H1 (cell line): ENCODE data around the gene SLC13A2. TPM values are rescaled to one million over a fixed set of nuclear protein-coding genes. Genes with fewer than 3 reads are reported as not detected.

ENCODE experiments used
- CTCF ChIA-PET: fragments of 300-600 bp; sonication (Branson Sonifier 250); formaldehyde crosslinking; loops from one replicate; lab custom pipeline; 2021; ENCODE audit not compliant: partially characterized antibody; lab: Charles Lee
- POLR2A ChIA-PET: fragments of 300-600 bp; sonication (Branson Sonifier 250); formaldehyde crosslinking; loops from one replicate; lab custom pipeline; 2021; ENCODE audit warnings: inconsistent platforms; ENCODE audit not compliant: partially characterized antibody; lab: Charles Lee
- DNase-seq, 2 experiments: peaks; one replicate each; pipeline versions ENCODE4 v3.0.0 to v3.0.0-alpha.2; 2010 to 2022; ENCODE audit warnings: low spot score in 2 of 2, low read depth in 1 of 2, mixed read lengths in 1 of 2
- FAIRE-seq: peaks from 2 replicates; lab custom pipeline; 2011; peaks lifted over from hg19 to GRCh38; lab: Jason Lieb, UNC
- H2AFZ ChIP-seq: 2 replicates; pipeline ENCODE4 v1.8.1; 2012; ENCODE audit warnings: low read length, inconsistent platforms
- H2AK5ac ChIP-seq: 2 replicates; pipeline ENCODE4 v1.6.1; 2013; ENCODE audit warnings: low read depth, low read length
- H2BK120ac ChIP-seq: replicated peaks from 2 replicates; pipeline ENCODE3; 2013; ENCODE audit warnings: low read depth, low read length, inconsistent platforms
- H2BK12ac ChIP-seq: 2 replicates; pipeline ENCODE4 v1.6.1; 2013; ENCODE audit warnings: low read depth, low read length
- H2BK15ac ChIP-seq: 2 replicates; pipeline ENCODE4 v1.6.1; 2013; ENCODE audit warnings: low read length
- H2BK20ac ChIP-seq: 2 replicates; pipeline ENCODE4 v1.6.1; 2013; ENCODE audit warnings: low read length
- H2BK5ac ChIP-seq: 2 replicates; pipeline ENCODE4 v1.6.1; 2013; ENCODE audit warnings: low read depth, low read length
- H3K14ac ChIP-seq: 2 replicates; pipeline ENCODE4 v1.6.1; 2013; ENCODE audit warnings: inconsistent platforms; ENCODE audit not compliant: insufficient read length
- H3K18ac ChIP-seq: 2 replicates; pipeline ENCODE4 v1.6.1; 2013; ENCODE audit warnings: low read length; ENCODE audit errors: extremely low read depth
- H3K23ac ChIP-seq: 2 replicates; pipeline ENCODE4 v1.6.1; 2013; ENCODE audit warnings: inconsistent platforms; ENCODE audit not compliant: insufficient read length
- H3K23me2 ChIP-seq: 2 replicates; pipeline ENCODE4 v1.6.1; 2013; ENCODE audit warnings: low read depth, low read length
- H3K27ac ChIP-seq: 2 replicates; pipeline ENCODE4 v1.6.1; 2011; ENCODE audit warnings: low read depth, low read length, inconsistent platforms
- H3K27me3 ChIP-seq, 4 experiments: replicated peaks in 1 of 4; 1 replicate in 1 of 4; 2 replicates in 3 of 4; pipeline versions ENCODE4 v1.6.1 to v1.8.1; 2011 to 2013; ENCODE audit warnings: low read length in 3 of 4, mild to moderate bottlenecking in 3 of 4, inconsistent platforms in 2 of 4, mixed read lengths in 2 of 4, moderate library complexity in 1 of 4; ENCODE audit not compliant: control insufficient read depth in 3 of 4, insufficient read depth in 3 of 4; ENCODE audit errors: extremely low read depth in 1 of 4
- H3K36me3 ChIP-seq, 4 experiments: 2 replicates each; pipeline versions ENCODE4 v1.6.1 to v1.8.1; 2011 to 2013; ENCODE audit warnings: mild to moderate bottlenecking in 4 of 4, low read length in 3 of 4, moderate library complexity in 2 of 4, control low read depth in 1 of 4, inconsistent platforms in 1 of 4; ENCODE audit not compliant: insufficient read depth in 4 of 4, control insufficient read depth in 2 of 4
- H3K4ac ChIP-seq: replicated peaks from 2 replicates; pipeline ENCODE3; 2013; ENCODE audit warnings: low read length, low read depth, mixed read lengths, inconsistent platforms; ENCODE audit not compliant: insufficient read length
- H3K4me1 ChIP-seq, 4 experiments: replicated peaks in 1 of 4; 1 replicate in 1 of 4; 2 replicates in 3 of 4; pipeline versions ENCODE4 v1.6.1 to v1.8.1; 2011 to 2013; ENCODE audit warnings: low read length in 3 of 4, inconsistent platforms in 2 of 4, mixed read lengths in 1 of 4; ENCODE audit not compliant: insufficient read depth in 4 of 4, control insufficient read depth in 3 of 4
- H3K4me2 ChIP-seq, 2 experiments: 2 replicates each; pipeline versions ENCODE4 v1.6.1 to v1.8.1; 2011 to 2013; ENCODE audit warnings: low read depth in 2 of 2, low read length in 2 of 2, control low read depth in 1 of 2, inconsistent platforms in 1 of 2, mild to moderate bottlenecking in 1 of 2; ENCODE audit not compliant: insufficient read depth in 1 of 2
- H3K4me3 ChIP-seq, 4 experiments: fragments of 200-600, 300-600 bp in 1 of 4; sonication (generic), shearing (Covaris generic), sonication (Bioruptor Twin) in 1 of 4; 2 replicates each; pipeline versions ENCODE4 v1.5.1 to v1.8.1; 2011 to 2016; ENCODE audit warnings: low read length in 4 of 4, low read depth in 3 of 4, control low read depth in 2 of 4, inconsistent platforms in 2 of 4, mild to moderate bottlenecking in 2 of 4, mixed read lengths in 1 of 4, moderate library complexity in 1 of 4; ENCODE audit not compliant: insufficient read depth in 2 of 4; ENCODE audit errors: extremely low read depth in 1 of 4
- H3K56ac ChIP-seq: replicated peaks from 2 replicates; pipeline ENCODE3; 2013; ENCODE audit warnings: low read depth, mild to moderate bottlenecking, mixed read lengths, low read length, inconsistent platforms; ENCODE audit not compliant: insufficient read length
- H3K79me1 ChIP-seq: 2 replicates; pipeline ENCODE4 v1.6.1; 2013; ENCODE audit warnings: low read depth, low read length, control low read depth
- H3K79me2 ChIP-seq, 2 experiments: 2 replicates each; pipeline versions ENCODE4 v1.6.1 to v1.8.1; 2012 to 2013; ENCODE audit warnings: low read length in 2 of 2, mild to moderate bottlenecking in 2 of 2, inconsistent platforms in 1 of 2; ENCODE audit not compliant: insufficient read depth in 2 of 2, control insufficient read depth in 1 of 2
- H3K9ac ChIP-seq, 4 experiments: replicated peaks in 1 of 4; 1 replicate in 1 of 4; 2 replicates in 3 of 4; pipeline versions ENCODE4 v1.6.1 to v1.8.1; 2011 to 2013; ENCODE audit warnings: low read depth in 3 of 4, low read length in 3 of 4, control low read depth in 2 of 4, mild to moderate bottlenecking in 2 of 4, moderate library complexity in 2 of 4, inconsistent platforms in 1 of 4; ENCODE audit errors: extremely low read depth in 1 of 4
- H3K9me3 ChIP-seq, 2 experiments: 2 replicates each; pipeline versions ENCODE4 v1.6.1 to v1.8.1; 2012 to 2013; ENCODE audit warnings: mild to moderate bottlenecking in 2 of 2, moderate library complexity in 2 of 2, control low read depth in 1 of 2, inconsistent platforms in 1 of 2, low read depth in 1 of 2, low read length in 1 of 2, mixed read lengths in 1 of 2; ENCODE audit not compliant: insufficient read depth in 2 of 2
- H4K20me1 ChIP-seq, 2 experiments: replicated peaks in 1 of 2; 2 replicates each; pipeline versions ENCODE3 to v1.8.1; 2011 to 2013; ENCODE audit warnings: inconsistent platforms in 2 of 2, low read length in 2 of 2, mild to moderate bottlenecking in 1 of 2; ENCODE audit not compliant: insufficient read depth in 2 of 2, control insufficient read depth in 1 of 2
- H4K5ac ChIP-seq: 2 replicates; pipeline ENCODE4 v1.6.1; 2013; ENCODE audit warnings: low read length, low read depth, mixed read lengths, inconsistent platforms; ENCODE audit not compliant: insufficient read length
- H4K8ac ChIP-seq: 2 replicates; pipeline ENCODE4 v1.8.0; 2013; ENCODE audit warnings: mild to moderate bottlenecking, moderate library complexity, low read length, inconsistent platforms; ENCODE audit not compliant: insufficient read depth; ENCODE audit errors: extremely low read depth
- H4K91ac ChIP-seq: replicated peaks from 2 replicates; pipeline ENCODE3; 2013; ENCODE audit warnings: low read length, mixed read lengths, inconsistent platforms; ENCODE audit not compliant: insufficient read length
- FOSL1 ChIP-seq: IDR thresholded peaks from 2 replicates; pipeline ENCODE4 v1.6.1; 2011; ENCODE audit warnings: mild to moderate bottlenecking, low read depth, low read length, moderate library complexity; ENCODE audit not compliant: insufficient read depth
- JUN ChIP-seq: IDR thresholded peaks from 2 replicates; pipeline ENCODE4 v1.6.1; 2011; ENCODE audit warnings: low read depth, mild to moderate bottlenecking, improper control_type of control experiment, low read length
- KDM5A ChIP-seq: fragments of 200-600 bp; IDR thresholded peaks from 2 replicates; pipeline ENCODE4 v1.7.1; 2012; ENCODE audit warnings: mild to moderate bottlenecking, low read length, inconsistent platforms, mixed read lengths
- TEAD4 ChIP-seq: IDR thresholded peaks from 2 replicates; pipeline ENCODE4 v1.6.1; 2012; ENCODE audit warnings: low read depth, low read length, inconsistent platforms, mixed read lengths
- WGBS, 2 experiments: shearing (Covaris generic) in 1 of 2; methylation state at CpG; one replicate each; pipeline versions ENCODE4 v1.1.6 to v1.1.7; 2013 to 2015; ENCODE audit warnings: low lambda C conversion rate in 2 of 2, mixed read lengths in 2 of 2, inconsistent platforms in 1 of 2, low coverage in 1 of 2, missing lambda C conversion rate in 1 of 2; ENCODE audit not compliant: insufficient replicate concordance in 2 of 2, insufficient coverage in 1 of 2, insufficient read length in 1 of 2; ENCODE audit errors: extremely low coverage in 1 of 2, missing lambda C conversion rate in 1 of 2; 5-methylcytosine and 5-hydroxymethylcytosine counted together
- polyA plus RNA-seq, 7 experiments: library from polyadenylated mRNA; depleted of rRNA in 3 of 7; stranded (reverse) in 5 of 7; unstranded in 2 of 7; fragments of >200 nt in 5 of 7; fragments of 200-250 nt in 2 of 7; gene quantifications; 1 replicate in 5 of 7; 2 replicates in 1 of 7; 4 replicates in 1 of 7; pipeline versions ENCODE4 v1.2.1 to v1.2.3, GENCODE V29; 2011 to 2013; ENCODE audit warnings: missing spikeins in 2 of 7, mixed read lengths in 2 of 7
- total RNA-seq: library from RNA; stranded (reverse); fragmentation: NEBNext Ultra II Directional; extraction: Animal tissue kit (Norgen Biotek cat#: 25700); gene quantifications from 2 replicates; pipeline ENCODE4 v1.2.1, GENCODE V29; 2021

Gene SLC13A2
- total and polyA plus RNA-seq, 2 of the 8 experiments (the other 6 are each of a cell fraction or from before 2014, with no cell fraction given): not detected

DNA sequence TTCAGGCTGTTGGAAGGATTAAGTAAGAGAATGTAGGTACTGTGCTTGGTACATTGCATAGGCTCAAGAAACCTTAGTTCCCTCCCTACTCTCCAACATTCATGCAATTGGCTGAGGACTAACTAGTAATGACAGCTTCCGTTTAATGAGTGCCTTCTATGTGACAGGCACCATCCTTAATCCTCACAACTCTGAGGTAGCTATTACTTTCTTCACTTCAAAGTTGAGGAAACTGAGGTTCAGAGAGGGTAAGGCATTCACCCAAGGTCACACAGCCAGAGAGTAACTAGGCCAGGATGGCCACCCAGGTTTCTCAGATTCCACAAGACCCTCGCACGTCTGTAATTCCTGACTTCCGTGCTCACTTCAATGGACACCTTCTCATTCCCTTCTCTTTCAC is 56.8 kb downstream of the SLC13A2 start:
- Histone ChIP-seq H3K4me2 (no peak overlapping the region), H3K14ac (no peak overlapping the region), H2BK20ac (no peak overlapping the region), H3K79me1 (no peaks in the 10 kb centered on the region), H2BK12ac (no peak overlapping the region), H2BK15ac (no peak overlapping the region)
- POLR2A ChIA-PET: no interaction called here
- TF ChIP-seq FOSL1: no peak
- no peak for TF ChIP-seq JUN
- no peak for TF ChIP-seq TEAD4
- no peak for TF ChIP-seq KDM5A
- TF ChIP-seq, all 59 proteins: peak for 0
- DNase-seq: no peak
- no peak for FAIRE-seq
- Histone ChIP-seq H3K4ac (no peak overlapping the region), H4K20me1 (no peaks in the 10 kb centered on the region), H2AFZ (no peak overlapping the region), H3K4me3 (no peak overlapping the region), H3K23me2 (no peaks in the 10 kb centered on the region), H3K56ac (no peak overlapping the region), H3K27me3 (no peaks in the 10 kb centered on the region), H2BK120ac (no peak overlapping the region), H4K8ac (no peak overlapping the region), H3K36me3 (no peaks in the 10 kb centered on the region), H3K23ac (no peak overlapping the region), H3K9me3 (no peaks in the 10 kb centered on the region), H3K9ac (no peak overlapping the region), H3K79me2 (no peaks in the 10 kb centered on the region), H4K91ac (no peak overlapping the region), H4K5ac (no peak overlapping the region), H2BK5ac (no peak overlapping the region), H3K4me1 (peaks cover 0 to 5% (median 0%) of the 10 kb centered on the region in 4 experiments; a peak in 2 of 7 replicates), H3K18ac (no peak overlapping the region), H2AK5ac (no peak overlapping the region), H3K27ac (no peak overlapping the region)
- 96% methylated on average over 4 of the region's 4 CpGs; no CpG with 5 or more reads in 1 of the 2 experiments for WGBS, 2 experiments
- CTCF ChIA-PET: interaction anchor here (0.8 to 5.9 kb wide), 2 partner anchors 9 to 19 kb away, joined by 4 to 45 read pairs; no protein-coding TSS in a partner anchor
